Vagina (tissue), 2 donors: ENCODE data around the gene GALM. TPM values are rescaled to one million over a fixed set of nuclear protein-coding genes. Genes with fewer than 3 reads are reported as not detected.
A peak's percentile ranks its signal among the peaks of the same experiment; 100 is the strongest.
"Not testable (repeated sequence)": the region's sequence is repeated elsewhere in the genome, so short reads cannot be mapped to it uniquely, and the experiment has no call there.

ENCODE experiments used
- DNase-seq, 2 donors: peaks; one replicate each; pipeline ENCODE4 v3.0.0-alpha.2; 2017; ENCODE audit errors: extremely low spot score in 2 of 2
- H3K27ac ChIP-seq: fragments of 200-600 bp; sonication (generic); one replicate; pipeline ENCODE4 v1.5.1; 2019
- H3K27me3 ChIP-seq: fragments of 200-600 bp; sonication (generic); one replicate; pipeline ENCODE4 v1.5.1; 2019
- H3K36me3 ChIP-seq, 2 donors: fragments of 200-600 bp; sonication (generic); one replicate each; pipeline ENCODE4 v1.5.1; 2017 to 2019
- H3K4me1 ChIP-seq: fragments of 200-600 bp; sonication (generic); one replicate; pipeline ENCODE4 v1.5.1; 2019
- H3K4me3 ChIP-seq, 2 donors: fragments of 200-600 bp; sonication (generic); 1 replicate in 1 of 2; 2 replicates in 1 of 2; pipeline ENCODE4 v1.5.1; 2016 to 2019
- H3K9me3 ChIP-seq: fragments of 200-600 bp; sonication (generic); one replicate; pipeline ENCODE4 v1.5.1; 2019
- CTCF ChIP-seq, 3 experiments: fragments of 450-650 bp in 2 of 3; fragments of 200-600 bp in 1 of 3; sonication (generic) in 1 of 3; IDR thresholded peaks; one replicate each; pipeline ENCODE4 v1.5.1; 2017 to 2019; ENCODE audit warnings: antibody characterized with exemption in 3 of 3, mild to moderate bottlenecking in 2 of 3, moderate library complexity in 2 of 3
- POLR2A ChIP-seq, 2 donors: fragments of 450-650 bp; IDR thresholded peaks; one replicate each; pipeline ENCODE4 v1.6.1; 2017; ENCODE audit warnings: antibody characterized with exemption in 2 of 2, mild to moderate bottlenecking in 2 of 2, moderate library complexity in 2 of 2
- POLR2AphosphoS5 ChIP-seq, 2 donors: sonication (generic); formaldehyde crosslinking; IDR thresholded peaks; one replicate each; pipeline ENCODE4 v1.9.0; 2017; ENCODE audit warnings: antibody characterized with exemption in 2 of 2, mild to moderate bottlenecking in 2 of 2, low read depth in 1 of 2; ENCODE audit not compliant: insufficient read depth in 1 of 2
- intact Hi-C: fragments of 100-400 bp; cut with DNase I; formaldehyde crosslinking; loops from one replicate; pipeline ENCODE4 v1.15.1; 2023
- total RNA-seq: library from RNA; depleted of rRNA; stranded (reverse); fragments of >200 nt; gene quantifications from one replicate; pipeline ENCODE4 v1.2.3, GENCODE V29; 2016

The GALM gene
- total RNA-seq, 1 donor from 2014 or later: 16.9 TPM

GRCh38 chr2:38734299-38735058 is 68.6 kb downstream of the GALM start:
- Histone ChIP-seq H3K27me3 (no peaks in the 10 kb centered on the region), H3K4me3 (no peak overlapping the region), H3K27ac (no peak overlapping the region), H3K4me1 (no peaks in the 10 kb centered on the region), H3K9me3 (no peaks in the 10 kb centered on the region), H3K36me3 (peaks cover 2 to 13% of the 10 kb centered on the region in 2 donors)
- TF ChIP-seq POLR2A (IDR thresholded peaks at IDR 0.05): no peak
- TF ChIP-seq POLR2AphosphoS5 (IDR thresholded peaks at IDR 0.05; ENCODE audit: insufficient read depth in 1 of 2, low read depth in 1 of 2): no peak
- no peak for TF ChIP-seq CTCF (IDR thresholded peaks at IDR 0.05)
- intact Hi-C loops: loop anchor here (5.0 kb wide), 1 partner anchor 127 kb away; no protein-coding TSS in a partner anchor
- DNase-seq: no peak

- no peaks in the 10 kb centered on the region for H3K27me3 ChIP-seq
- H3K4me3 ChIP-seq: no peak overlapping the region
- no peaks in the 10 kb centered on the region for H3K9me3 ChIP-seq
- H3K4me1 ChIP-seq: no peaks in the 10 kb centered on the region
- TF ChIP-seq POLR2A (IDR thresholded peaks at IDR 0.05) (no peak), CTCF (IDR thresholded peaks at IDR 0.05) (no peak), POLR2AphosphoS5 (IDR thresholded peaks at IDR 0.05; ENCODE audit: insufficient read depth in 1 of 2, low read depth in 1 of 2) (no peak)
- H3K36me3 ChIP-seq: peaks cover 2 to 13% of the 10 kb centered on the region in 2 donors
- intact Hi-C loops: no loop called here
- H3K27ac ChIP-seq: no peak overlapping the region
- DNase-seq: no peak
Observed at GRCh38 chr2:38735999-38736320, 70.0 kb downstream of the GALM start.

GRCh38 chr2:38737000-38737698 is 71.2 kb downstream of the GALM start:
- H3K4me3 ChIP-seq, H3K4me1 ChIP-seq, H3K9me3 ChIP-seq, DNase-seq, H3K27me3 ChIP-seq, intact Hi-C loops: not testable (repeated sequence)
- peak in 1 of 2 donors; percentile 58 for TF ChIP-seq POLR2AphosphoS5 (IDR thresholded peaks at IDR 0.05; ENCODE audit: insufficient read depth in 1 of 2, low read depth in 1 of 2)
- Histone ChIP-seq H3K36me3 (peaks cover 2 to 13% of the 10 kb centered on the region in 2 donors), H3K27ac (peak overlapping the region; percentile 61)

- Histone ChIP-seq H3K36me3 (peaks cover 0 to 10% of the 10 kb centered on the region in 2 donors), H3K27ac (peak overlapping the region; percentile 61), H3K9me3 (no peaks in the 10 kb centered on the region), H3K4me1 (no peaks in the 10 kb centered on the region), H3K27me3 (no peaks in the 10 kb centered on the region), H3K4me3 (no peak overlapping the region)
- TF ChIP-seq POLR2AphosphoS5 (IDR thresholded peaks at IDR 0.05; ENCODE audit: insufficient read depth in 1 of 2, low read depth in 1 of 2) (no peak), CTCF (IDR thresholded peaks at IDR 0.05) (no peak), POLR2A (IDR thresholded peaks at IDR 0.05) (no peak)
- no peak for DNase-seq
- intact Hi-C loops: no loop called here
Observed at GRCh38 chr2:38737925-38738324, 72.0 kb downstream of the GALM start.

GRCh38 chr2:38739524-38739923 is 73.6 kb downstream of the GALM start:
- H3K4me3 ChIP-seq: no peak overlapping the region
- no peak overlapping the region for H3K27ac ChIP-seq
- no peaks in the 10 kb centered on the region for H3K9me3 ChIP-seq
- TF ChIP-seq CTCF (IDR thresholded peaks at IDR 0.05): no peak
- TF ChIP-seq POLR2AphosphoS5 (IDR thresholded peaks at IDR 0.05; ENCODE audit: insufficient read depth in 1 of 2, low read depth in 1 of 2): no peak
- no peak for TF ChIP-seq POLR2A (IDR thresholded peaks at IDR 0.05)
- DNase-seq: no peak
- no peaks in the 10 kb centered on the region for H3K4me1 ChIP-seq
- H3K27me3 ChIP-seq: no peaks in the 10 kb centered on the region
- intact Hi-C loops: no loop called here
- peaks cover 0 to 14% of the 10 kb centered on the region in 2 donors for H3K36me3 ChIP-seq
